Skeletal muscle tissue (tissue), 4 donors: ENCODE measurements around the gene TMEM164. TPM values are rescaled to one million over a fixed set of nuclear protein-coding genes. Genes with fewer than 3 reads are reported as not detected.

Source experiments
- H3K27ac ChIP-seq: one replicate; pipeline ENCODE4 v1.7.0; 2013; ENCODE audit warnings: mild to moderate bottlenecking, low read depth, low read length, inconsistent platforms
- H3K27me3 ChIP-seq, 3 donors: one replicate each; pipeline ENCODE4 v1.7.0; 2013; ENCODE audit warnings: low read length in 3 of 3; ENCODE audit not compliant: control insufficient read depth in 3 of 3, insufficient read depth in 3 of 3
- H3K36me3 ChIP-seq, 3 donors: one replicate each; pipeline ENCODE4 v1.7.0; 2013; ENCODE audit warnings: low read length in 3 of 3; ENCODE audit not compliant: control insufficient read depth in 3 of 3, insufficient read depth in 3 of 3
- H3K4me1 ChIP-seq, 3 donors: one replicate each; pipeline ENCODE4 v1.7.0; 2013; ENCODE audit warnings: low read length in 3 of 3, mild to moderate bottlenecking in 3 of 3; ENCODE audit not compliant: control insufficient read depth in 3 of 3, insufficient read depth in 3 of 3
- H3K4me3 ChIP-seq, 3 donors: one replicate each; pipeline ENCODE4 v1.7.0; 2013; ENCODE audit warnings: low read length in 3 of 3
- H3K9ac ChIP-seq, 3 donors: one replicate each; pipeline ENCODE4 v1.7.0; 2013; ENCODE audit warnings: low read length in 3 of 3, mild to moderate bottlenecking in 3 of 3, moderate library complexity in 2 of 3, low read depth in 1 of 3
- H3K9me3 ChIP-seq, 3 donors: one replicate each; pipeline ENCODE4 v1.7.0; 2013; ENCODE audit warnings: low read length in 3 of 3; ENCODE audit not compliant: control insufficient read depth in 3 of 3
- total RNA-seq: library from RNA; depleted of rRNA; stranded (reverse); fragments of >200 nt; gene quantifications from one replicate; pipeline ENCODE4 v1.2.3, GENCODE V29; 2014
- donor health status: Osteomylitis.

The TMEM164 gene
- total RNA-seq, 1 donor from 2014 or later: 15.1 TPM

- H3K9me3 ChIP-seq: no peaks in the 10 kb centered on the region
- no peak overlapping the region for H3K9ac ChIP-seq
- H3K4me1 ChIP-seq: peaks cover 21 to 40% (median 31%) of the 10 kb centered on the region in 3 donors
- H3K27me3 ChIP-seq: no peaks in the 10 kb centered on the region
- peaks cover 0 to 11% (median 5%) of the 10 kb centered on the region in 3 donors for H3K36me3 ChIP-seq
- no peak overlapping the region for H3K27ac ChIP-seq
- no peak overlapping the region for H3K4me3 ChIP-seq
Measured at GRCh38 chrX:110013968-110014367, 11.1 kb downstream of the TMEM164 start.

GRCh38 chrX:110015032-110015431 lies 12.1 kb downstream of the TMEM164 start:
- Histone ChIP-seq H3K4me3 (no peak overlapping the region), H3K27me3 (no peaks in the 10 kb centered on the region), H3K4me1 (peaks cover 21 to 42% (median 31%) of the 10 kb centered on the region in 3 donors), H3K9me3 (no peaks in the 10 kb centered on the region), H3K36me3 (peaks cover 0 to 11% (median 7%) of the 10 kb centered on the region in 3 donors), H3K27ac (peak overlapping the region; percentile 72), H3K9ac (peak overlapping the region in 1 of 3 donors; percentile 72)

GRCh38 chrX:110015915-110016314 lies 13.0 kb downstream of the TMEM164 start:
- H3K4me3 ChIP-seq: peak overlapping the region in 1 of 3 donors; percentile 1
- H3K27ac ChIP-seq: peak overlapping the region; percentile 72
- peaks cover 21 to 46% (median 27%) of the 10 kb centered on the region in 3 donors for H3K4me1 ChIP-seq
- peaks cover 0 to 9% (median 6%) of the 10 kb centered on the region in 3 donors for H3K36me3 ChIP-seq
- no peaks in the 10 kb centered on the region for H3K27me3 ChIP-seq
- H3K9ac ChIP-seq: peak overlapping the region in 2 of 3 donors; percentile 30 to 72
- no peaks in the 10 kb centered on the region for H3K9me3 ChIP-seq

GRCh38 chrX:110020536-110020935 lies 17.6 kb downstream of the TMEM164 start:
- H3K27me3 ChIP-seq: no peaks in the 10 kb centered on the region
- no peak overlapping the region for H3K9ac ChIP-seq
- peaks cover 2 to 5% (median 3%) of the 10 kb centered on the region in 3 donors for H3K36me3 ChIP-seq
- no peak overlapping the region for H3K27ac ChIP-seq
- H3K9me3 ChIP-seq: no peaks in the 10 kb centered on the region
- H3K4me3 ChIP-seq: no peak overlapping the region
- H3K4me1 ChIP-seq: peaks cover 23 to 44% (median 31%) of the 10 kb centered on the region in 3 donors

- peak overlapping the region in 1 of 3 donors; percentile 35 for H3K9ac ChIP-seq
- no peaks in the 10 kb centered on the region for H3K9me3 ChIP-seq
- no peaks in the 10 kb centered on the region for H3K27me3 ChIP-seq
- H3K4me1 ChIP-seq: peaks cover 17 to 36% (median 24%) of the 10 kb centered on the region in 3 donors
- H3K4me3 ChIP-seq: no peak overlapping the region
- peaks cover 2 to 5% (median 3%) of the 10 kb centered on the region in 3 donors for H3K36me3 ChIP-seq
- peak overlapping the region; percentile 60 for H3K27ac ChIP-seq
Measured at GRCh38 chrX:110021258-110022022, 18.5 kb downstream of the TMEM164 start.

- Histone ChIP-seq H3K9ac (peak overlapping the region in 1 of 3 donors; percentile 35), H3K27ac (peak overlapping the region; percentile 60), H3K36me3 (peaks cover 2 to 5% (median 3%) of the 10 kb centered on the region in 3 donors), H3K4me1 (peaks cover 17 to 31% (median 21%) of the 10 kb centered on the region in 3 donors), H3K4me3 (no peak overlapping the region), H3K27me3 (no peaks in the 10 kb centered on the region), H3K9me3 (no peaks in the 10 kb centered on the region)
Measured at GRCh38 chrX:110022599-110023448, 19.9 kb downstream of the TMEM164 start.

- Histone ChIP-seq H3K36me3 (peaks cover 1 to 3% (median 2%) of the 10 kb centered on the region in 3 donors), H3K27me3 (no peaks in the 10 kb centered on the region), H3K27ac (no peak overlapping the region), H3K4me1 (peaks cover 17 to 25% (median 21%) of the 10 kb centered on the region in 3 donors), H3K9ac (no peak overlapping the region), H3K9me3 (no peaks in the 10 kb centered on the region), H3K4me3 (no peak overlapping the region)
Measured at GRCh38 chrX:110025395-110025794, 22.5 kb downstream of the TMEM164 start.

GRCh38 chrX:110026099-110026844 lies 23.4 kb downstream of the TMEM164 start:
- Histone ChIP-seq H3K27ac (no peak overlapping the region), H3K4me1 (peaks cover 15 to 22% (median 19%) of the 10 kb centered on the region in 3 donors), H3K27me3 (no peaks in the 10 kb centered on the region), H3K36me3 (peaks cover 0 to 3% (median 2%) of the 10 kb centered on the region in 3 donors), H3K4me3 (no peak overlapping the region), H3K9ac (no peak overlapping the region), H3K9me3 (no peaks in the 10 kb centered on the region)

- H3K27me3 ChIP-seq: no peaks in the 10 kb centered on the region
- no peaks in the 10 kb centered on the region for H3K36me3 ChIP-seq
- H3K9ac ChIP-seq: no peak overlapping the region
- H3K27ac ChIP-seq: no peak overlapping the region
- H3K4me1 ChIP-seq: peaks cover 3 to 4% (median 4%) of the 10 kb centered on the region in 3 donors
- no peak overlapping the region for H3K4me3 ChIP-seq
- H3K9me3 ChIP-seq: no peaks in the 10 kb centered on the region
Measured at GRCh38 chrX:110032534-110033147, 29.7 kb downstream of the TMEM164 start.
